Stimulated activated CD4-positive, alpha-beta T cell treated with anti-CD3 and anti-CD28 coated beads, Interleukin-15, amount 100 ng/mL, for 48 hours (primary cell): ENCODE data around the gene IL1RAPL2.
"Not testable (repeated sequence)": the region's sequence is repeated elsewhere in the genome, so short reads cannot be mapped to it uniquely, and the experiment has no call there.

Experiments
- DNase-seq, 2 donors: peaks; one replicate each; pipeline ENCODE4 v3.0.0-alpha.2; 2020; ENCODE audit warnings: low read depth in 2 of 2

IL1RAPL2 gene

DNA sequence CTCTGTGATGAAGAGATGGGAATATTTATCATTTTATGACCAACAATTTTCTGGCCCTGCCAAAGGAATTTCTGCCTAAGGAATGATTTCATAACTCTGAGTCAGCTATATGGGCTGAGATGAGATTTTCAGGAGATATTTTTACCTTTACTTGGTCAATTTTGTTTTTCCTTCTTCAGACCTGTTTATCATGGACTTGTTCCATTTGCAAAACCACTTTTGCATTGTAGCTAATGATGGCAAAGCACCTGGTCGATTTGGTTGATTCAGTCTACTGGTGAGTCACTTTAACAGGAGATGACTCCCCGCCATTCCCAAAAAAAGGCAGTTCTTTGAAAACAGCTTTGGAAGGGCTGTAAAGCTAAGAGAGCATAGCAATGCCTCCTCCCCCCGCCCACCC, 601.2 kb downstream of the IL1RAPL2 start:
- DNase-seq, result no peak

DNA sequence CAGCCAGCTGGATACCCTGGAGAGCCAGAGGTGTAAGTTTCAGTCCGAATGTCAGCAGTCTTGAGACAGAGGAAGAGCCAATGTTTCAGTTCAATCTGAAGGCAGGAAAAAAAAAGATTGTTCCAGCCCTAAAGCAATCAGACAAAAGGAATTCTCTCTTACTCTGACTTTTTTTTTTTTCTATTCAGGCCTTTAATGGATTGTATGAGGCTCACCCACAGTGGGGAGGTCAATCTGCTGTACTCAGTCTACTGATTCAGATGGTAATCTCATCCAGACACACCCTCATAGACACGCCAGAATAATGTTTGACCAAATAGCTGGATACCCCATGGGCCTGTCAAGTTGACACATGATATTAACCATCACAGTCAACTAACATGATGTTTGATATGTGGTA, 602.6 kb downstream of the IL1RAPL2 start:
- DNase-seq, result no peak

DNA sequence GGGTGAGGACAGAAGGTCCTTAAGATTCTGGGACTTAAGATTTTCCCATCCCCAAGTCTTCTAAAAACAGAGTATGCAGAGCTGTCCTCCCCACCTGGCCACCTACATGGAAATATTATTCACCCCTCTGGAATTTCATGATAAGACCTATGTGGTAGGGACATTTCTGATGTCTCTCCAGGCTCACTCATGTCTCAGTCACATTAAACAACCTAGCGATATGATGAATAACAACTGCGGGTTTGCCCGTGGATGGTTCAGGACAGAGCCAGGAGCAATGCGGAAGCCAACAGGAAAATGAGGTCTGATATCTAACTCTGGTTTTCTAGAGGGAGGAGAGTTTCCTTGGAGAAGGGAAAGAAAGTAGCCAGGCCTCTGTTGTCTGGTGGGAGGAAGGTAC, 607.1 kb downstream of the IL1RAPL2 start:
- DNase-seq, result no peak

- DNase-seq, result no peak
Measured at GRCh38 chrX:105179644-105180043, 613.6 kb downstream of the IL1RAPL2 start.

- no peak for DNase-seq
Measured at GRCh38 chrX:105189093-105189492, 623.1 kb downstream of the IL1RAPL2 start.

- DNase-seq, result no peak
Measured at GRCh38 chrX:105190252-105190853, 624.4 kb downstream of the IL1RAPL2 start.

GRCh38 chrX:105191878-105192277, 625.9 kb downstream of the IL1RAPL2 start:
- no peak for DNase-seq

DNA sequence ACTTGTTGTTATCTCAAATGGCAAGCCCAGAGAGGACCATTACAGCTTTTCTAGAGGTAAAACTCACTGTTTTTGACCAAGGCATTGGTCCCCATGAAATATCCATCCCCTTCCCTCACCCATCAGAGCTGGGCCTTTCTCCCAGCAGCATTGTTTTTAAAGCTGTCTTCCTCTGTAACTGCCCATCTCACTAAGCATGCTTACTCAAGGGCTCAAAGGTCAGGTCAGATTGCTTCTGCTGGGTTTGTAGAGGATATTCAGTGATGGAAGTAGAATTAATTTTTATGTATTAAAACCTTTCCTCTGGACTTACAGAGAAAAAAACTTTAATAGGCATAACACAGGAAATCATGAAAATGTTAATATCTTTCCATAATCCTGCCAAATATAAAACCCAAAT, 643.4 kb downstream of the IL1RAPL2 start:
- no peak for DNase-seq

GRCh38 chrX:105210258-105210657, 644.3 kb downstream of the IL1RAPL2 start:
- no peak for DNase-seq

DNA sequence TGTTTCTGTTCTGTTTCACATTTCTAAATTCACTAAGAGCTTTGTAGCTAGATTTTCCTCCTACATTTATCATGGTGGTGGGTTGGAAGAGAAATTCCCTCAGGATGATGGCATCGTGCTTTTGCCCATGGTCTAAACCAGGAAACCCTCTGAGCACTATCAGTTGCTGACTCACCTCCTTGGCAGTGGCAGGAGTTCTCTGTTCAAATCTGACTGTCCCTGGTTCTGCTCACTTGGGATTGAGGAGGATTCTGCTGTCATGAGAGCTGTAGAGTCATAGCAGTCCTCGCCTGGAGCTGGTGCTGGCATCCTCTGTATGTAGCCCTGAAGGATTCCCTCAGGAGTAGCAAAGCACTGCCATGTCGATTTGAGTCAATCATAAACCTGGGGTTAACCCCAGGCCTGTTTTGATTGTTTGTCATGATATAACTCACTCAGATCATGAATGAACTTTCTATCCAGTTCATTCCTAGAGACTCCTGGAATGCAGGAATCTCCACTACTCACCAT, 645.1 kb downstream of the IL1RAPL2 start:
- DNase-seq, result no peak

DNA sequence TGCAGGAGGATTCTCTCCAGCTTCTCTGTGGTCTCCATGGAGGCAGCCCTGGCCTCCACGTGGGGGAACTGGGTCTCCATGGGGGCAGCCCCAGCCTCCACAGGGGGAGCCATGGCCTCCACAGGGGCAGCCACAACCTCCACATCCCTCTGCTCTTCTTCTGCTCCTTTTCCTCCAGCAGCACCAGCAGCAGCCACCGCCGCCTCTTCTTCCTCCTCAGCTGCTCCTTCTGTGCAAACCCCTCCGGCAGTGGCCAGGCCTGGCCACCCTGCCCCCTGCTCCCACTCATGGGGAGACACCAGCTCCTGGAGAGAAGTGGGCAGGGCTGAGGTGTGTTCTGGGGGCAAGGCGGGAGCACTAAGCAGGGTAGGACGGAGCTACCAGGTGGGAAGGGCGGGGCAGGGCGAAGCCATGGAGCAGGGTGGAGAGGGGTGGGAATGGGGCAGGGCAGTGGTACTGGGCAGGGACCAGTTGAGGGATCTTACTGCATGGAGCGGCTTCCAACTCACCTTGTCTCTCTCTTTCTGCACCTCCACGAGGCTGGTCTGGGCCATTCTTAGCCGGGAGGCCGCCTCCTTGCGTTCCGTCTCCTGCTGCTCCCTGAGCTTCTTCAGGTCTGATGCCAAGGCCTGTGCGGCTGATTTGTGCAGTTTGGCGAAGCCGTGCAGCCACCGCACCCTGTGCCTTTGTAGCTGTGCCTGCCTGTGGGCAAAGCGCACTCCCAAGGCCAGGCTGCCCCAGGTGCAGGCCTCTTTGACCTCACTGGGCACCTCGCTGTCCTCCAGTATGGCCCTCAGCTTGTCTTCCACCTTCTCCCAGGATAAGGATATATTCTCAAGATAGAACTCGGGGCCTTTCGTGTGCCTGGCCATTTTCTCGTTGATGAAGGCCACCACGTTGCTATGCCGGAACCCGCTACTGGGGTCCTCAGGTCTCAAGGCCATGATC, 653.7 kb downstream of the IL1RAPL2 start:
- no peak for DNase-seq

DNA sequence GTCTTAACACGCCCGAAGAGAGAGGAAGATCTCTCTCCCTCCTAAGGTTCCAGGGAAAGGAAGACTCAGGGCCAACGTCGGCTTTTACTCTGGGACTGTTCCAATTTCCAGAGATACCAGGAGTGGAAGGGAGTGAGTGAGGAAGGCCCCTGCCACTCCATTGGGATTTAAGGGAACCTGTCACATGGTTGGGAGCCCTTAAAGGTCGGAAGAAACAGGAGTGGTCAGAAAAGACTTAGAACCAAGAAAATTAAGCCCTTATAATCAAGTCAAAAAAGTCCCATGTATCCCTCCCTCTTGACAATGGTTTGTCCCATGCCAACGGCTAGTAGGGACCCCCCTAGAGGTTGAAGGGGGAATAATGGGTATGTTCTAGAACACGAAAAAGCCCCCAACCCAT, 654.6 kb downstream of the IL1RAPL2 start, which contains the start of gene TEX13A:
TEX13A (minus strand) TSS at position 59 of the 400 bp plus-strand sequence. CDS start 297 bp downstream, outside the sequence.
- DNase-seq, result no peak

- no peak for DNase-seq
Measured at GRCh38 chrX:105221374-105221773, 655.4 kb downstream of the IL1RAPL2 start.

GRCh38 chrX:105226499-105226898, 660.5 kb downstream of the IL1RAPL2 start:
- no peak for DNase-seq

DNA sequence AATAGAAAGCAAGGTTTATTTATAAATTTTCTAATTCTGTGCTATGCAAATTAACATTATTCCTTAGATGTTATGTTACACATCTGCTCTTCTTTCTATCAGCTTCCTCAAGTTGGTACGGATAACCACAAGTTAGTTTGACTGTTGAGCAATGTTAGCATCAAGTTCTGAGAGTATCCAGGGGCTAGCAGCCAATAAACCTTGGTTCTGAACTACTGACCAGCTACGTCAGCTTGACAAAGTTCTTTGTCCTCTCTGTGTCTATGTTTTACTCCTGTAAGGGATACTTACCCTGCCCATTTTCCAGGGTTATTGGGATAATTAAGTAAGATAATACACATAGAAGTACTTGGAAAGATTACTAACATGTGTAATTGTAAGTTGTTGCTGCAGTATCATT, 662.6 kb downstream of the IL1RAPL2 start:
- no peak for DNase-seq

- DNase-seq, result no peak
Measured at GRCh38 chrX:105229146-105229545, 663.1 kb downstream of the IL1RAPL2 start.

- DNase-seq, result not testable (repeated sequence)
Measured at GRCh38 chrX:105237407-105237806, 671.4 kb downstream of the IL1RAPL2 start.

DNA sequence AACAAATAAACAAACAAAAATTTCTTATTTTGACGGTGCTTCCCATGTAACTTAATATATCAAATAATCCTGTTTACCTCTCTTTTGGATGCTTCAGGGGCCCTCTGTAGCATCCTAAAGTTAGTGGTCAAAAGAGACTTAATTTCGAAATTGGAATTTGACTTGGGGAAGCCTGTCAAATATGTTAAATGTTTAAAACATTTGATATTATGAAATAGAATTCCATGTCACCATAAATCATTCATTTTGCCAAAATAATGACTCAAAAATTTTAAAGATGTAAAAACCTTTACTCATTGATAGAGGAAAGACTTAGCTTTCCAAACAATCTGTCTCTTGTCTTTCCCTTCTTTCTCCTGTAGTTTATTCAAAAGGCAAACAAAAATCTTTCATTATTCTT, 675.1 kb downstream of the IL1RAPL2 start:
- DNase-seq, result no peak

DNA sequence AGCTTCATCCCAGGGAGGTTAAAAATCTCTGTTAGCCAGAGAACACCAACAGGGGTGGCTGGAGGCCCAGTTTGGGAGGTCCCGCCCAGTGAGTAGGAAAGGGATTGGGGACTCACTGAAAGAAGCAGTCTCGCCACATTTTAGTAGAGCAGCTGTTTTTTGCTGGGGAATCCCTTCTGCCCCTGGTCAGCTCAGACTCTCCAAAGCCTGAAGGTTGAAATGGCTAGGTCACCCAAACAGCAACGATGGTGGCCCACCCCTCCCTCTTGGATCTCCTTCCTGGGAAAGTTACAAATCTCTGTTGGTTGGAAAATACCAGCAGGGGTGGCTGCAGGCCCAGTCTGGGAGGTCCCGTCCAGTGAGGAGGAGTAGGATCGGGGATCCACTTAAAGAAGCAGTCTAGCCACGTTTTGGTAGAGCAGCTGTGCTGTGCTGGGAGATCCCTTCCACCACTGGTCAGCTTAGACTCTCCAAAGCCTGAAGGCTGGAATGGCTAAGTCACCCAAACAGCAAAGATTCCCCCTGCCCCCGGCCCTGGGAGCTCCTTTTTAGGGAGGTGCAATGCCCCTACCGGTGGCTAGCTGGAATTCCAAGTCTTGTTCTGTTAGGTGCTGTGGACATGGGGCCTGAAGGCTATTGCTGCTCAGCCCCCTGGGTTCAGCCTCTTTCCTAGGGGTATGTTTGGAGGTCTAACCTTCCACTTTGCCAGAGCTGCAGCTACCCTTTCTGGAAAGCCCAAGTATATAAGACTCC, 694.5 kb downstream of the IL1RAPL2 start:
- no peak for DNase-seq

GRCh38 chrX:105263171-105263570, 697.2 kb downstream of the IL1RAPL2 start:
- no peak for DNase-seq

- DNase-seq, result no peak
Measured at GRCh38 chrX:105263801-105264200, 697.8 kb downstream of the IL1RAPL2 start.

GRCh38 chrX:105265093-105265492, 699.1 kb downstream of the IL1RAPL2 start:
- no peak for DNase-seq
